Measurements from ENCODE around the gene SIAH3. TPM values are rescaled to one million over a fixed set of nuclear protein-coding genes. Genes with fewer than 3 reads are reported as not detected.

Gene SIAH3
- total RNA-seq, 3 donors from 2014 or later (not counting 1 experiment from before 2014, with no cell fraction given): not detected

DNA sequence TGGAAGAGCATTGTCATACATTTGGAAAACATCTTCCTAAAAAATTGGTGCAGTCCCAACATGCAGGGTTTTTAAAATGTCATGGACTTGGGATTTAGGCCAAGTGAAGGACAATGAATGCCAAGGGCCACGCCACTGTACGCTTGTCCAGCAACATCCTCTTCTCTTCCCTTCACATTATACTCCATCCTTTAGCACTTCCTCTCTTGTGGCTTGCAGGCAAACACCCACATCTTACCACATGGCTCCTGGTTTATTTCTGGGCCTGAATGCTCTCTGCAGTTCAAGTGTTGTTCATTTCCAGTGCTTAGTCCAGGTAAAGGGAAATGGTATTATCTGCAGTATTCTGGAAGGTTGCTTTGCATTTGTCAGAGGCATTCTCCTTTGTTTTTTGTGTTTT lies 104.5 kb downstream of the SIAH3 start:
- Histone ChIP-seq H3K9me3 (ENCODE audit: control insufficient read depth, insufficient read depth, low read length) (no peaks in the 10 kb centered on the region), H3K27me3 (ENCODE audit: control insufficient read depth, insufficient read depth, low read length) (no peaks in the 10 kb centered on the region), H3K36me3 (ENCODE audit: control insufficient read depth, insufficient read depth, low read length) (no peaks in the 10 kb centered on the region), H3K27ac (ENCODE audit: low read length) (no peak overlapping the region), H3K4me3 (ENCODE audit: low read length) (no peak overlapping the region), H3K4me1 (ENCODE audit: control insufficient read depth, insufficient read depth, low read length) (no peaks in the 10 kb centered on the region)
- H3K27me3 Mint-ChIP-seq (ENCODE audit: low read depth in 2 of 2): peaks cover 20 to 23% of the 10 kb centered on the region in 2 donors
- no peaks in the 10 kb centered on the region for H3K9me3 Mint-ChIP-seq
- H3K4me3 Mint-ChIP-seq: no peak overlapping the region
- no peaks in the 10 kb centered on the region for H3K36me3 Mint-ChIP-seq
- peaks cover 5 to 6% of the 10 kb centered on the region in 2 donors for H3K4me1 Mint-ChIP-seq
- no peak overlapping the region for H3K27ac Mint-ChIP-seq
- DNase-seq (no peak), ATAC-seq (no peak)
- 20% methylated on average over 2 of the region's 2 CpGs for WGBS (ENCODE audit: insufficient coverage)
- TF ChIP-seq, protein P1, sequence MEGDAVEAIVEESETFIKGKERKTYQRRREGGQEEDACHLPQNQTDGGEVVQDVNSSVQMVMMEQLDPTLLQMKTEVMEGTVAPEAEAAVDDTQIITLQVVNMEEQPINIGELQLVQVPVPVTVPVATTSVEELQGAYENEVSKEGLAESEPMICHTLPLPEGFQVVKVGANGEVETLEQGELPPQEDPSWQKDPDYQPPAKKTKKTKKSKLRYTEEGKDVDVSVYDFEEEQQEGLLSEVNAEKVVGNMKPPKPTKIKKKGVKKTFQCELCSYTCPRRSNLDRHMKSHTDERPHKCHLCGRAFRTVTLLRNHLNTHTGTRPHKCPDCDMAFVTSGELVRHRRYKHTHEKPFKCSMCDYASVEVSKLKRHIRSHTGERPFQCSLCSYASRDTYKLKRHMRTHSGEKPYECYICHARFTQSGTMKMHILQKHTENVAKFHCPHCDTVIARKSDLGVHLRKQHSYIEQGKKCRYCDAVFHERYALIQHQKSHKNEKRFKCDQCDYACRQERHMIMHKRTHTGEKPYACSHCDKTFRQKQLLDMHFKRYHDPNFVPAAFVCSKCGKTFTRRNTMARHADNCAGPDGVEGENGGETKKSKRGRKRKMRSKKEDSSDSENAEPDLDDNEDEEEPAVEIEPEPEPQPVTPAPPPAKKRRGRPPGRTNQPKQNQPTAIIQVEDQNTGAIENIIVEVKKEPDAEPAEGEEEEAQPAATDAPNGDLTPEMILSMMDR (IDR thresholded peaks at IDR 0.05): no peak
- intact Hi-C loops (cut with micrococcal nuclease): no loop called here

DNA sequence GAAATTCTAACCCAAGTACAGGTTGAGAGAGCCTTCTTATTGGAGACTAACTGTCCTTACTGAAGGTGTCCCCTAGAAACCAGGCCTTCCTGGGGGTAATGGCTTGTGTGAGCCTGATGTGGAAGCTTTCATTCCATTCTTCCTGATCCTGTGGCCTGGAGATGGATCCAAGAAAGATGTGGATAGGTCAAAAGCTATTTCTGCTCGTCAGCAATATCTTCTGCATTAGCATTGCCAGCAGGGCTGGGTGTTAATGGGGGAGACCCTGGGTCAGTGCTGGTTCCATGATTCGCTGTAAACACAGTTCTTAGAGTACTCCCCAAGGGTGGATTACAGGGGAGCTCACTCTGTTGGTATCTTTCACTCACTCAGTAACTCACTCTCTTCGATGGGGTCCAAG lies 106.6 kb downstream of the SIAH3 start:
- Histone ChIP-seq H3K27me3 (ENCODE audit: control insufficient read depth, insufficient read depth, low read length) (no peaks in the 10 kb centered on the region), H3K4me1 (ENCODE audit: control insufficient read depth, insufficient read depth, low read length) (no peaks in the 10 kb centered on the region), H3K9me3 (ENCODE audit: control insufficient read depth, insufficient read depth, low read length) (no peaks in the 10 kb centered on the region), H3K27ac (ENCODE audit: low read length) (no peak overlapping the region), H3K4me3 (ENCODE audit: low read length) (no peak overlapping the region), H3K36me3 (ENCODE audit: control insufficient read depth, insufficient read depth, low read length) (no peaks in the 10 kb centered on the region)
- peaks cover 15 to 25% of the 10 kb centered on the region in 2 donors for H3K27me3 Mint-ChIP-seq (ENCODE audit: low read depth in 2 of 2)
- intact Hi-C loops (cut with micrococcal nuclease): no loop called here
- H3K9me3 Mint-ChIP-seq: no peaks in the 10 kb centered on the region
- no peaks in the 10 kb centered on the region for H3K36me3 Mint-ChIP-seq
- WGBS (ENCODE audit: insufficient coverage): 85% methylated on average over 3 of the region's 3 CpGs
- no peak for DNase-seq
- H3K4me1 Mint-ChIP-seq: peaks cover 5 to 6% of the 10 kb centered on the region in 2 donors
- H3K4me3 Mint-ChIP-seq: no peak overlapping the region
- no peak overlapping the region for H3K27ac Mint-ChIP-seq
- TF ChIP-seq, protein P1 (IDR thresholded peaks at IDR 0.05): no peak
- ATAC-seq: no peak

DNA sequence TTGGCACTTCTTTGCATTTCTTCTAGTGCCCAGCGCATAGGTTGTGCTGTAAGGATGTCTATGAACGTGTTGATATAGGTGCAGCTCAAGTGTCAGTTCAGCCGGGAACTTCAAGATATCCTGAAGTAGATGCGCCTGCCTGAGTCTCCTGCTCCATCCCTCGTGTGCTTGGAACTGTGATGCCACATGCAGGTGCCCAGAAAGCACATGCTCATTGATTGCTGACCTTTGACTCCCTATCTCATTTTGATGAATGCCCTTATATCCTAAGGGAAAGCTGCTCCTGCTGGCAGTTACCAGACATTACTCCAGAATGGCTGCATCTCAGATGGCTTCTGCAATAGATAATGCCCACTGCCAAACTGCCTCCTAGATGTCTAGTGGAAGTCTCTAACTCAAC lies 108.6 kb downstream of the SIAH3 start:
- no peaks in the 10 kb centered on the region for H3K4me1 ChIP-seq (ENCODE audit: control insufficient read depth, insufficient read depth, low read length)
- WGBS (ENCODE audit: insufficient coverage): 90% methylated on average over 5 of the region's 5 CpGs
- ATAC-seq (no peak), DNase-seq (no peak)
- TF ChIP-seq, protein P1 (IDR thresholded peaks at IDR 0.05): no peak
- Mint-ChIP-seq H3K27me3 (ENCODE audit: low read depth in 2 of 2) (peaks cover 10 to 17% of the 10 kb centered on the region in 2 donors), H3K36me3 (no peaks in the 10 kb centered on the region), H3K4me1 (peaks cover 5 to 6% of the 10 kb centered on the region in 2 donors), H3K4me3 (no peak overlapping the region), H3K9me3 (no peaks in the 10 kb centered on the region), H3K27ac (no peak overlapping the region)
- intact Hi-C loops (cut with micrococcal nuclease): no loop called here
- no peak overlapping the region for H3K27ac ChIP-seq (ENCODE audit: low read length)
- H3K9me3 ChIP-seq (ENCODE audit: control insufficient read depth, insufficient read depth, low read length): no peaks in the 10 kb centered on the region
- H3K4me3 ChIP-seq (ENCODE audit: low read length): no peak overlapping the region
- H3K36me3 ChIP-seq (ENCODE audit: control insufficient read depth, insufficient read depth, low read length): no peaks in the 10 kb centered on the region
- H3K27me3 ChIP-seq (ENCODE audit: control insufficient read depth, insufficient read depth, low read length): no peaks in the 10 kb centered on the region

DNA sequence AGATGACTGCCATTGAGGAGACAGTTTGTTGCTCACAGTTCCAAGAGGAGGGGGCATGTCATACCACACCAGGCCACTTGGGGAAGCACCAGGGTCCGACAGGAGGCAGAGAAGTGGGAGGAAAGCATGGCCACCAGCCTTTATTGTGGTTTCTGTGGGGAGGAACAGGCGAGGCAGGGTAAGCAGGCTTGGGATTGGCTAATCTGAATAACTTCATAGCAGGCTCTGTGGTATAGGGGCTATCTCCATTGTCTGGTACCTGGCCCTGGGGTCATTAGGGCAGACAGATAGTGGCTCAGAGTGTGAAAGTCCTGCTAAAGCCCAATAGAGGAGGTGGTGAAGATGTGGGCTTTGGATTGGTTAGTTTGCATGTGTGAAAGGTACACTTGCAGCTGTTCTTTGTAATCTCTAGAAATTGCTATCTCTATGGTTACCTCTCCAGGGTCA lies 114.0 kb downstream of the SIAH3 start:
- Histone ChIP-seq H3K4me3 (ENCODE audit: low read length) (no peak overlapping the region), H3K27ac (ENCODE audit: low read length) (no peak overlapping the region), H3K9me3 (ENCODE audit: control insufficient read depth, insufficient read depth, low read length) (no peaks in the 10 kb centered on the region), H3K4me1 (ENCODE audit: control insufficient read depth, insufficient read depth, low read length) (no peaks in the 10 kb centered on the region), H3K27me3 (ENCODE audit: control insufficient read depth, insufficient read depth, low read length) (no peaks in the 10 kb centered on the region), H3K36me3 (ENCODE audit: control insufficient read depth, insufficient read depth, low read length) (no peaks in the 10 kb centered on the region)
- WGBS (ENCODE audit: insufficient coverage): 4% methylated on average over 2 of the region's 2 CpGs
- Mint-ChIP-seq H3K4me1 (no peaks in the 10 kb centered on the region), H3K27ac (no peak overlapping the region), H3K9me3 (no peaks in the 10 kb centered on the region), H3K27me3 (ENCODE audit: low read depth in 2 of 2) (peaks cover 0 to 17% of the 10 kb centered on the region in 2 donors), H3K36me3 (no peaks in the 10 kb centered on the region), H3K4me3 (no peak overlapping the region)
- DNase-seq (no peak), ATAC-seq (no peak)
- TF ChIP-seq, protein P1 (IDR thresholded peaks at IDR 0.05): no peak
- intact Hi-C loops (cut with micrococcal nuclease): no loop called here

Data from natural killer cell (primary cell).